ENCODE data around the gene PROZ.

Gene PROZ

DNA sequence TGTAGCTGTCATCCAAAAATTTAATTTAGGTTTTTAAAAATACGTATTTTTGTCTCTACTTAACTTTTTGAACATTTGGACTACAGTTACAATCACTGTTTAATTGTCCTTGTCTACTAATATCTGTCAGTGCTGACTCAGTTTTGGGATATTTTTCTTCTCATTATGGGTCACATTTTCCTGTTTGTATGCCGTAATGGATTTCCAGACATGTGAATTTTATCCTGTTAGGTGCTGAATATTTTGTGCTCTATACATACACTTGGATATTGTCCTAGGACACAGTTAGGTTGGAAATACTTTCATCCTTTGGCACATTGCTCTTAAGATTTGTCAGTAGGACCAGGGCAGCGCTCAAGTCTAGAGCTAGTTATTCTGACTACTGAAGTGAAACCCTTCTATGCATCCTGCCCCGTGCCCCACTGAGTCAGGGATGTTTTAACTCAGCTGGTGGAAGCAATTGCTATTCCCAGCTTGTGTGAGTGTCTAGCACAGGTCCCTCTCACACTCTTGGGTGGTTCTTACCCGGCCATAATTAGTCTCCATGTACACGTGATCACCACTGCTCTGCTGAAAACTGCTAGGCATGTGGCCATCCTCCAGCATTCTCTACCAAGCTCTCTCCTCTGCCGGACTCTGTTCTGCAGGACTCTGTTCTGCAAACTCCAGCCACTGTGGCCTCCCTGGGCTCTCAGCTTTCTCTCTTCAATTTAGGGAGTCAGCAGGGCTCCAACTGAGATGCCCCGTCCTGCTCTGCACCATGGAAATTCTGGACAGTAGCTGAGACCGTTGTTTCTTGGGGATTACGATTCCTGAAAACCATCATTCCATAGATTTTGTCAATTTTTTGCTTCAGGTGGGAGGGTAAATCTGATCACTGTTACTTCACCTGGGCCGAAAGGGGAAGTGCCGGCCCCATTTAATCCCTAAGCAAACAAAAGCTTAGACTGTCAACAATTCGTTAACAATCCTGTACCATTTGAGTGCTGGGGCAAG is 11.1 kb downstream of the PROZ start:
- Histone ChIP-seq H3K36me3 (ENCODE audit: insufficient read depth, low read length) (peaks cover 29% of the 10 kb centered on the region), H3K27me3 (ENCODE audit: insufficient read depth, low read length) (no peaks in the 10 kb centered on the region)

DNA sequence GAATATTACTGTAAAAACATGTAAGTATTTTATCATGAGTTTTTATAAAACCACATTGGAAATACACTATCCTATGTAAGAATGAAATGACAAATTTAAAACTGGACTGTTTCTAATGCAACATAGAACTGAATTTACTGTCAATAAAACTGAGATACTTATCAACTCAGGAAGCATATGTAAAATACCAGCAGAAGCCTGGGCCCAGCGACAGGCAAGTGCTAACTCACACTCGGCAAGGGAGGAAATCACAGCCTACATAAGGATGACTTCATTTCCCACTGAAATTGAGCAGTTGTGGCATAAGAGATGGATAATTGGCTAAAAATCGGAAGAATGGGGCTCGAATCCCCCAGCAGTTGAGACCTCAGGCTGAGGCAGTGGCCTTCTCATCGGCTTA is 12.1 kb downstream of the PROZ start:
- H3K27ac ChIP-seq (ENCODE audit: low read depth, low read length): no peak overlapping the region
- H3K79me2 ChIP-seq (ENCODE audit: control insufficient read depth, insufficient read depth, low read length, unreplicated experiment): no peaks in the 10 kb centered on the region
- no peaks in the 10 kb centered on the region for H3K27me3 ChIP-seq (ENCODE audit: insufficient read depth, low read length)

More for the DNA sequence above, 11.1 kb downstream of the PROZ start:
- Histone ChIP-seq H3K27ac (ENCODE audit: low read depth, low read length) (no peak overlapping the region), H3K79me2 (ENCODE audit: control insufficient read depth, insufficient read depth, low read length, unreplicated experiment) (no peaks in the 10 kb centered on the region), H3K4me1 (ENCODE audit: control insufficient read depth, insufficient read depth, low read length, unreplicated experiment) (no peaks in the 10 kb centered on the region), H3K4me3 (ENCODE audit: low read depth, low read length) (no peak overlapping the region), H2AFZ (ENCODE audit: low read length, unreplicated experiment) (no peak overlapping the region)

DNA sequence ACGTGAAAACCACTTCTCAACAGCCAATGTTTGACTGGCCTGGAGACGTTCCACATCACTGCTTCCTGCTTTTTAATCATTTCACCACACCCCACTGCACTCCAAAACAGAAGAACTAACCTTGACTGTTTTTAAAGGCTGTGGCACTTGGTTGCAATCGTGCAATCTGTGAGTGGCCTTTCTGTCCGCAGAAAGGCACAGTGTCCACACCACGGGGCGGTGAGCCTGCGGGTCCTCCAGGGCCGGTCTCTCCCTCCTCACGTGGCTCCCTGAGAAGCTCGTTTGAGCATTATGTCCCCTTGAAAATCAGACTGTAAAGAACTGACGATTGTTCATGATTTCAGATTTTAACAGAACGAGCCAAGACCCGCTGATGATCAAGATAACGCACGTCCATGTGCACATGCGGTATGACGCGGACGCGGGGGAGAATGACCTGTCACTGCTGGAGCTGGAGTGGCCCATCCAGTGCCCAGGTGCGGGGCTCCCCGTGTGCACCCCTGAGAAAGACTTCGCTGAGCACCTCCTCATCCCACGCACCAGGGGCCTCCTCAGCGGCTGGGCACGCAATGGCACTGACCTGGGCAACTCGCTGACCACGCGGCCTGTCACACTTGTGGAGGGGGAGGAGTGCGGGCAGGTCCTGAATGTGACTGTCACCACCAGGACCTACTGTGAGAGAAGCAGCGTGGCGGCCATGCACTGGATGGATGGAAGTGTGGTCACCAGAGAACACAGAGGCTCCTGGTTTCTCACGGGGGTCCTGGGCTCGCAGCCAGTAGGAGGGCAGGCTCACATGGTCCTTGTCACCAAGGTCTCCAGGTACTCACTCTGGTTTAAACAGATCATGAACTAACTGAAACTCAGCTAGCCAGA is 13.0 kb downstream of the PROZ start:
- no peak overlapping the region for H3K27ac ChIP-seq (ENCODE audit: low read depth, low read length)
- H3K4me3 ChIP-seq (ENCODE audit: low read depth, low read length): no peak overlapping the region
- H3K79me2 ChIP-seq (ENCODE audit: control insufficient read depth, insufficient read depth, low read length, unreplicated experiment): no peaks in the 10 kb centered on the region
- H2AFZ ChIP-seq (ENCODE audit: low read length, unreplicated experiment): no peak overlapping the region
- H3K4me1 ChIP-seq (ENCODE audit: control insufficient read depth, insufficient read depth, low read length, unreplicated experiment): no peaks in the 10 kb centered on the region
- H3K27me3 ChIP-seq (ENCODE audit: insufficient read depth, low read length): no peaks in the 10 kb centered on the region
- peaks cover 35% of the 10 kb centered on the region for H3K36me3 ChIP-seq (ENCODE audit: insufficient read depth, low read length)

More for the DNA sequence above, 12.1 kb downstream of the PROZ start:
- H3K36me3 ChIP-seq (ENCODE audit: insufficient read depth, low read length): peaks cover 35% of the 10 kb centered on the region
- H3K4me3 ChIP-seq (ENCODE audit: low read depth, low read length): no peak overlapping the region
- H2AFZ ChIP-seq (ENCODE audit: low read length, unreplicated experiment): no peak overlapping the region
- no peaks in the 10 kb centered on the region for H3K4me1 ChIP-seq (ENCODE audit: control insufficient read depth, insufficient read depth, low read length, unreplicated experiment)

DNA sequence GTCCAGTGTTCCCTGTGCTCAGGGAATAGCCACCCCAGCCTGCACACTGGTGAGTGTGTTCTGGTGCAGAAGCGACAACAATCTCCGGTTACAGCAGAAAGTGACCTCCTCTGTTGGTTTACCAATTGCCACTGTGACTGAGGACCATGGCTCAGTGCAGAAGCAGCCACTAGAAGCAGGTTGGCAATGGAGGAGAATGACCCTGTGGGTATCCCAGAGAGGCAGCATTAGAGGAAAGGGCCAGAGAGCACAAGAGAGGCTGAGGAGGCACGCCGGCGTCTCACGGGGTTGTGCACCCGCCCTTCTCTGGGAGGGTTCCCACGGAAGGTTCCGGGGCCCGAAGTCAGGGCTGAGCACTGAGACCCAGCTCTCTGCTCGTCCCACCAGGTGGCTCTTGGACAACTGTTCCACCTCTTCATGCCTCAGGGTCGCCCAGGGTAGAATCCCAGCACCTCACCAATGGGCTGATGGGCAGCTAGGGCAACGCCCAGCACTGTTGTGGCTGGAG is 14.0 kb downstream of the PROZ start:
- Histone ChIP-seq H3K4me3 (ENCODE audit: low read depth, low read length) (no peak overlapping the region), H2AFZ (ENCODE audit: low read length, unreplicated experiment) (no peak overlapping the region), H3K27ac (ENCODE audit: low read depth, low read length) (no peak overlapping the region), H3K79me2 (ENCODE audit: control insufficient read depth, insufficient read depth, low read length, unreplicated experiment) (no peaks in the 10 kb centered on the region), H3K27me3 (ENCODE audit: insufficient read depth, low read length) (no peaks in the 10 kb centered on the region), H3K36me3 (ENCODE audit: insufficient read depth, low read length) (peaks cover 35% of the 10 kb centered on the region), H3K4me1 (ENCODE audit: control insufficient read depth, insufficient read depth, low read length, unreplicated experiment) (no peaks in the 10 kb centered on the region)

DNA sequence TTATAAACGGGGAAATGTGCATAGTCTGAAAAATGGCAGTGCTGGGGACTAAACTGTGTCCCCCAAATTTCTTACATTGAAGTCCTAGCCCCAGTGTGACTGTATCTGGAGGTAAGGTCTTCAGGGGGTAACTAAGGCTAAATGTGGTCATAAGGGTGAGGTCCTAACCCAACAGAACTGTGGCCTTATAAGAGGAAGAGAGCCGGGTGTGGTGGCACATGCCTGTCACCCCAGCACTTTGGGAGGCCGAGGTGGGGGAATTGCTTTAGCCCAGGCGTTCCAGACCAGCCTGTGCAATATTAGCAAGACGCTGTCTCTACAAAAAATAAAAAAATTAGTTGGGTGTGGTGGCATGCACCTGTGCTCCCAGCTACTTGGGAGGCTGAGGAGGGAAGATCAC is 17.8 kb downstream of the PROZ start:
- no peak overlapping the region for H3K4me3 ChIP-seq (ENCODE audit: low read depth, low read length)
- no peak overlapping the region for H3K27ac ChIP-seq (ENCODE audit: low read depth, low read length)
- H3K4me1 ChIP-seq (ENCODE audit: control insufficient read depth, insufficient read depth, low read length, unreplicated experiment): peaks cover 18% of the 10 kb centered on the region
- peaks cover 32% of the 10 kb centered on the region for H3K36me3 ChIP-seq (ENCODE audit: insufficient read depth, low read length)
- no peaks in the 10 kb centered on the region for H3K79me2 ChIP-seq (ENCODE audit: control insufficient read depth, insufficient read depth, low read length, unreplicated experiment)
- H3K27me3 ChIP-seq (ENCODE audit: insufficient read depth, low read length): no peaks in the 10 kb centered on the region
- H2AFZ ChIP-seq (ENCODE audit: low read length, unreplicated experiment): no peak overlapping the region

DNA sequence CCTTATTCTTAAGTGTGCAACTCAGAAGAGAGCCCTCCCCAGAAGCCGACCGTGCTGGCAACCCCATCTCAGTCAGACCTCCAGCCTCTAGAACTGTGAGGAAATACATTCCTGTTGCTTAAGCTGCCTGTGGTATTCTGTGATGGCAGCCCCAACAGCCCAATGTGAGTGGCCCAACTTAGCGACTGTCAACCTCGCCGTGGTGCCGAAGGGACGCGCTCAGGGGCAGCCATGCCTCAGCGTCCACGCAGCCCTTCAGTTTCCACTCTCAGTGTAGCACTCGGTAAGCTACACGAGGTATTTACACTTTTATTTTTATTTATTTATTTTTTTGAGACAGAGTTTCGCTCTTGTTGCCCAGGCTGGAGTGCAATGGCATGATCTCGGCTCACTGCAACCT is 18.4 kb downstream of the PROZ start:
- no peaks in the 10 kb centered on the region for H3K79me2 ChIP-seq (ENCODE audit: control insufficient read depth, insufficient read depth, low read length, unreplicated experiment)
- H3K36me3 ChIP-seq (ENCODE audit: insufficient read depth, low read length): peaks cover 29% of the 10 kb centered on the region
- no peak overlapping the region for H2AFZ ChIP-seq (ENCODE audit: low read length, unreplicated experiment)
- H3K4me1 ChIP-seq (ENCODE audit: control insufficient read depth, insufficient read depth, low read length, unreplicated experiment): peaks cover 18% of the 10 kb centered on the region
- H3K4me3 ChIP-seq (ENCODE audit: low read depth, low read length): no peak overlapping the region
- H3K27me3 ChIP-seq (ENCODE audit: insufficient read depth, low read length): no peaks in the 10 kb centered on the region
- H3K27ac ChIP-seq (ENCODE audit: low read depth, low read length): no peak overlapping the region

DNA sequence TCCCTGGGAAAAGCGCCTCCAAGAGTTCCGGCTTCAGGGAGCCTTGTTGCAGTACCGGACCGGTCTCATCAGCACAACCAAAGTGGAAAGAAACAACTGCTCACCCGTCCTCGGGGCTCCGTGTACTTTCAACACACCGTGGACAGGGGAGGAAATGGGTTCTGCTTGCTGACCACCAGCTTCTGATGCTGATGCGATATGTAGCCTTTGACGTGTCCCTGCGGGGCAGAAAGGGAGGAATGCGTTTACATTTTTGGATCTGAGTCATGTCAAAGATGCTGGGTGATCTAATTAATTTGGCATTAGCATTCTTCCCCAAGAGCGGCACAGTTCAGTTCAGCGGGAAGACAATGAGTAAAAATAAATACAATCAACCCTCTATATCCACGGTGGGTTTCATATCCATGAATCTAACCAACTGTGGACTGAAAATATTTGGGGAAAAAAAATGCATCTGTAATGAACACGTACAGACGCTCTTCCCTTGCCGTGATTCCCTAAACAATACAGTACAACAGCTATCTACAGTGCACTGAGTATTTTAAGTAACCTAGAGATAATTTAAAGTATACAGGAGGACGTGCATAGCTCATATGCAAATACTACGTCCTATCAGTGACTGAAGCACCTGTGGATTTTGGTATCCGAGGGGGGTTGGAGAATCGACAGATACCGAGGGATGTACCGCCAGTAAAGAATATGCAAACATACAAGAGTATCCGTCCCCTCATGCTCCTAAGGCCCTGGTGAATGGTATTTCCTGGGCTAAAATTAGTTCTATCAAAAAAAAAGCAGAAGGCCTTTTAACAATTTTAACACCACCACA is 19.8 kb downstream of the PROZ start:
- H3K4me3 ChIP-seq (ENCODE audit: low read depth, low read length): peak overlapping the region; percentile 27; the same call in 1 of the 2 replicates
- no peak overlapping the region for H2AFZ ChIP-seq (ENCODE audit: low read length, unreplicated experiment)
- H3K27ac ChIP-seq (ENCODE audit: low read depth, low read length): peak overlapping the region; percentile 66
- H3K36me3 ChIP-seq (ENCODE audit: insufficient read depth, low read length): peaks cover 26% of the 10 kb centered on the region
- peaks cover 18% of the 10 kb centered on the region for H3K4me1 ChIP-seq (ENCODE audit: control insufficient read depth, insufficient read depth, low read length, unreplicated experiment)
- H3K27me3 ChIP-seq (ENCODE audit: insufficient read depth, low read length): no peaks in the 10 kb centered on the region
- peaks cover 3% of the 10 kb centered on the region for H3K79me2 ChIP-seq (ENCODE audit: control insufficient read depth, insufficient read depth, low read length, unreplicated experiment)

DNA sequence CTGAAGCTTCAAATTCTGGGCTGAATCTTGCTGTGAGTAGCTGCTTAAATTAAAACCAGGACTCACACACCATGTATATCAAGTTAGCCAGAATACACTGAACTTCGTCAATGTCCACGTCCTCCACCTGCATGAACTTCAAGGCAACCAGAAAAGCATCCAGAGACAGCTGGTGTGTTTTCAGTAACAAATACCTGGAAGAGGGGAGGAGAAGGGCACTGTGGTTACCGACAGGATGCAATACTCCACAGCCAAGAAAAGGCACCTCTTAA is 20.4 kb downstream of the PROZ start:
- peaks cover 21% of the 10 kb centered on the region for H3K36me3 ChIP-seq (ENCODE audit: insufficient read depth, low read length)
- no peaks in the 10 kb centered on the region for H3K27me3 ChIP-seq (ENCODE audit: insufficient read depth, low read length)

DNA sequence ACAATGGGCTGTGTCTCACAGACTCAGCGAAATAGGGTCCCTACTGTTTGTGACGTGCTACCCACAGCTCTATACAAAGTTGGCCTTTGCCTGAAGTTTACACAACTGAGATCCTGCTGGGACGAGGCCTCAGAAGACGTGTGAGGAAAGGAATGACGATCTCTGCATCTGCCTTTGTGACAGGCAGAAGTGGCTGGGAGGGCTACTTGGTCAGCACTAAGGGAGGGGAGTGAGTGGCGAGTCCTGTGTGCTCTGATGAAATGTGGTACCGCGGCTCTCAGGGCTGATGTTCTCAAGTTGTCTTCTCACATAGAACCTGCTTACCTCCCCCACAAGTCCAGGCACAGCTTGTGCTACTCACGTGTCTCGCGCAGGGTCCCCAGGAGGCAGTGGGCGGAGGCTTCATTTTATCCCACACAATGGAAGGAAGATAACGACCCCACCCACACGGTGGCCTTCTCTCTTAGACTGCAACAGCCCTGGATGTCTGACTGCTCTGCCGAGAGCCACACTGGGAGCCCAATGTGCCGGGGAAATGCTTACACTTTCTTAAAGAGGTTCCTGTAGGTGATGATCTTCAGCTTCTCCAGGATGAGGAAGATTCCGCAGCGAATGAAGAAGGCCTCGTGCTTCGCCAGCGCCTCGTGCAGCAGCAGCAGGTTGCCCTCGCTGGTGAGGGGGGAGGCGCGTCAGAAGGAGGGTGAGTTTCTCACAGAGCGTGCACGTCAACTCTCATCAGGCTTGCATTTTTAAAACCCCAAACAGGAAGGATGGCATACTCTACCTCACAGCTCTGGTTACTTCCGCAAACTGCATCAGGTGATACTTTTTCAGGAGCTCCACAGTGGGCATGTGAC is 21.2 kb downstream of the PROZ start:
- H3K36me3 ChIP-seq (ENCODE audit: insufficient read depth, low read length): peaks cover 21% of the 10 kb centered on the region
- no peak overlapping the region for H3K4me3 ChIP-seq (ENCODE audit: low read depth, low read length)
- no peak overlapping the region for H2AFZ ChIP-seq (ENCODE audit: low read length, unreplicated experiment)
- no peaks in the 10 kb centered on the region for H3K27me3 ChIP-seq (ENCODE audit: insufficient read depth, low read length)
- peaks cover 4% of the 10 kb centered on the region for H3K79me2 ChIP-seq (ENCODE audit: control insufficient read depth, insufficient read depth, low read length, unreplicated experiment)
- peaks cover 27% of the 10 kb centered on the region for H3K4me1 ChIP-seq (ENCODE audit: control insufficient read depth, insufficient read depth, low read length, unreplicated experiment)
- peak overlapping the region; percentile 66 for H3K27ac ChIP-seq (ENCODE audit: low read depth, low read length)

More for the DNA sequence above, 20.4 kb downstream of the PROZ start:
- peaks cover 21% of the 10 kb centered on the region for H3K4me1 ChIP-seq (ENCODE audit: control insufficient read depth, insufficient read depth, low read length, unreplicated experiment)
- H3K79me2 ChIP-seq (ENCODE audit: control insufficient read depth, insufficient read depth, low read length, unreplicated experiment): peaks cover 3% of the 10 kb centered on the region
- H3K27ac ChIP-seq (ENCODE audit: low read depth, low read length): peak overlapping the region; percentile 66
- peak overlapping the region; percentile 27; the same call in 1 of the 2 replicates for H3K4me3 ChIP-seq (ENCODE audit: low read depth, low read length)
- H2AFZ ChIP-seq (ENCODE audit: low read length, unreplicated experiment): no peak overlapping the region
